ENCODE data around the gene OR4L1.
"Not testable (repeated sequence)": the region's sequence is repeated elsewhere in the genome, so short reads cannot be mapped to it uniquely, and the experiment has no call there.

OR4L1 gene

GRCh38 chr14:20059745-20060144 is at the start of gene OR4L1:
OR4L1 (plus strand) TSS chr14:20060045; CDS start chr14:20060045, 0 bp downstream.
- no peak for DNase-seq

GRCh38 chr14:20019257-20019865 is 40.5 kb upstream of the OR4L1 start, which contains the start of gene OR4K14:
OR4K14 (minus strand) TSS chr14:20019307; CDS start chr14:20015193, 4,114 bp downstream.
- no peak for DNase-seq

- DNase-seq, result no peak
These were observed 28.8 kb upstream of the OR4L1 start for GRCh38 chr14:20031058-20031457.

GRCh38 chr14:20035449-20035848 is 24.4 kb upstream of the OR4L1 start:
- no peak for DNase-seq

GRCh38 chr14:20035938-20036337 is 23.9 kb upstream of the OR4L1 start, which contains the start of gene OR4K13:
OR4K13 (minus strand) TSS chr14:20036038; CDS start chr14:20034758, 1,280 bp downstream.
- no peak for DNase-seq

- DNase-seq, result no peak
These were observed 15.6 kb upstream of the OR4L1 start for GRCh38 chr14:20044243-20044642.

- no peak for DNase-seq
These were observed 11.6 kb upstream of the OR4L1 start for GRCh38 chr14:20048202-20048601.

GRCh38 chr14:20092050-20092449 is 32.2 kb downstream of the OR4L1 start:
- no peak for DNase-seq

- no peak for DNase-seq
These were observed 33.6 kb downstream of the OR4L1 start for GRCh38 chr14:20093442-20093841.

- not testable (repeated sequence) for DNase-seq
These were observed 39.3 kb downstream of the OR4L1 start for GRCh38 chr14:20098926-20099770.

GRCh38 chr14:20110438-20110837 is 50.6 kb downstream of the OR4L1 start, which contains the start of gene OR4K17:
OR4K17 (plus strand) TSS chr14:20110739; CDS start chr14:20117500, 6,761 bp downstream.
- DNase-seq, result no peak

Measured in activated gamma-delta T cell treated with Interleukin-2 at 50 U/mL for 16 hours (primary cell).